ENCODE data around the gene ASB2. TPM values are rescaled to one million over a fixed set of nuclear protein-coding genes. Genes with fewer than 3 reads are reported as not detected.

Gene ASB2
- total and polyA plus RNA-seq, 2 of the 4 experiments (the other 2 are of a cell fraction), result 0.54 to 0.77 TPM

GRCh38 chr14:93889739-93890483 is 86.5 kb downstream of the ASB2 start:
- H2AFZ ChIP-seq (replicated peaks; ENCODE audit: low read length, poor library complexity), result no peak overlapping the region
- H3K9me1 ChIP-seq (ENCODE audit: insufficient read depth, low read length), result no peaks in the 10 kb centered on the region
- H3K79me1 ChIP-seq (ENCODE audit: low read depth in 1 of 2, low read length in 2 of 2), result no peaks in the 10 kb centered on the region
- no peak overlapping the region for H2BK120ac ChIP-seq (ENCODE audit: low read depth, low read length)
- no peak overlapping the region for H2BK5ac ChIP-seq (ENCODE audit: low read depth, low read length, poor library complexity, severe bottlenecking)
- no peaks in the 10 kb centered on the region for H3K4me1 ChIP-seq (ENCODE audit: control insufficient read depth, insufficient read depth, low read length)
- no peak overlapping the region for H2BK20ac ChIP-seq (ENCODE audit: low read depth, low read length)
- H3K4me3 ChIP-seq (ENCODE audit: insufficient read depth, low read depth, low read length), result no peak overlapping the region
- H3K18ac ChIP-seq (ENCODE audit: low read depth, low read length), result no peak overlapping the region
- H2AK9ac ChIP-seq (replicated peaks; ENCODE audit: low read depth, low read length, poor library complexity), result no peak overlapping the region
- H4K8ac ChIP-seq (ENCODE audit: low read depth in 2 of 2, low read length in 2 of 2), result no peak overlapping the region
- H3K27me3 ChIP-seq (ENCODE audit: control insufficient read depth, insufficient read depth, low read length), result peaks cover 18% of the 10 kb centered on the region
- in situ Hi-C loops (cut with MboI; ENCODE audit: low sequenced_read_pairs) (no loop called here), intact Hi-C loops (cut with micrococcal nuclease) (loop anchor here (5.0 kb wide), 1 partner anchor 1842 kb away; no protein-coding TSS in a partner anchor), dilution Hi-C loops (cut with HindIII; ENCODE audit: low sequenced_read_pairs, unreplicated experiment) (no loop called here)
- H4K91ac ChIP-seq (ENCODE audit: insufficient read depth, low read depth, low read length), result no peak overlapping the region
- TF ChIP-seq MXI1 (IDR thresholded peaks at IDR 0.05; ENCODE audit: borderline replicate concordance, low read depth, low read length) (no peak), RAD21 (IDR thresholded peaks at IDR 0.05; ENCODE audit: low read length) (no peak), BHLHE40 (IDR thresholded peaks at IDR 0.05; ENCODE audit: low read depth, low read length) (no peak), RFX5 (IDR thresholded peaks at IDR 0.05; ENCODE audit: low read depth, low read length) (no peak), CHD1 (IDR thresholded peaks at IDR 0.05; ENCODE audit: low read depth, low read length) (no peak), NFE2L2 (IDR thresholded peaks at IDR 0.05; ENCODE audit: low read depth, low read length) (no peak), SMC3 (IDR thresholded peaks at IDR 0.05; ENCODE audit: low read depth, low read length) (no peak)
- H3K9ac ChIP-seq (ENCODE audit: low read depth, low read length), result no peak overlapping the region
- H3K4me2 ChIP-seq (ENCODE audit: low read depth, low read length), result no peak overlapping the region
- H2AK5ac ChIP-seq (ENCODE audit: low read depth, low read length), result no peak overlapping the region
- 12% methylated on average over 5 of the region's 9 CpGs; no CpG with 5 or more reads in 1 of the 2 experiments for WGBS, 2 experiments (ENCODE audit: extremely low coverage in 2 of 2, insufficient read length in 1 of 2)
- no peak overlapping the region for H3K27ac ChIP-seq (ENCODE audit: insufficient read depth, low read length)
- no peak overlapping the region for H3K23ac ChIP-seq (ENCODE audit: low read depth, low read length)
- ATAC-seq (ENCODE audit: low read depth), result no peak
- H3K9me3 ChIP-seq (ENCODE audit: control insufficient read depth, insufficient read depth, low read length), result no peaks in the 10 kb centered on the region
- no peak overlapping the region for H3K4ac ChIP-seq (ENCODE audit: low read depth, low read length)
- H4K5ac ChIP-seq (ENCODE audit: low read depth, low read length), result no peak overlapping the region
- POLR2A ChIA-PET (ENCODE audit: unreplicated experiment), result no interaction called here
- H3K56ac ChIP-seq (ENCODE audit: extremely low read depth, insufficient read depth, low read length), result 0 out of 2 replicates have a peak overlapping the region, but pooled peaks have one; percentile 5
- no peak overlapping the region for H2BK15ac ChIP-seq (ENCODE audit: low read depth, low read length)
- H3K14ac ChIP-seq (replicated peaks; ENCODE audit: low read depth, low read length), result no peak overlapping the region
- no peak for DNase-seq
- BruUV-seq (replicated peaks), result no TSS peak
- no peaks in the 10 kb centered on the region for H4K20me1 ChIP-seq (ENCODE audit: insufficient read depth, low read length)
- CTCF ChIA-PET, result no interaction called here
- H3K36me3 ChIP-seq (ENCODE audit: control insufficient read depth, insufficient read depth, low read length), result no peaks in the 10 kb centered on the region

All from IMR-90 (cell line).